Activated CD4-positive, alpha-beta T cell treated with anti-CD3 and anti-CD28 coated beads for 48 hours (primary cell): ENCODE results near the gene PLCH2.
A peak's percentile ranks its signal among the peaks of the same experiment; 100 is the strongest.
"Not testable (repeated sequence)": the region's sequence is repeated elsewhere in the genome, so short reads cannot be mapped to it uniquely, and the experiment has no call there.

ENCODE experiments used
- DNase-seq: peaks from one replicate; pipeline ENCODE4 v3.0.0-alpha.2; 2020

The PLCH2 gene

DNA sequence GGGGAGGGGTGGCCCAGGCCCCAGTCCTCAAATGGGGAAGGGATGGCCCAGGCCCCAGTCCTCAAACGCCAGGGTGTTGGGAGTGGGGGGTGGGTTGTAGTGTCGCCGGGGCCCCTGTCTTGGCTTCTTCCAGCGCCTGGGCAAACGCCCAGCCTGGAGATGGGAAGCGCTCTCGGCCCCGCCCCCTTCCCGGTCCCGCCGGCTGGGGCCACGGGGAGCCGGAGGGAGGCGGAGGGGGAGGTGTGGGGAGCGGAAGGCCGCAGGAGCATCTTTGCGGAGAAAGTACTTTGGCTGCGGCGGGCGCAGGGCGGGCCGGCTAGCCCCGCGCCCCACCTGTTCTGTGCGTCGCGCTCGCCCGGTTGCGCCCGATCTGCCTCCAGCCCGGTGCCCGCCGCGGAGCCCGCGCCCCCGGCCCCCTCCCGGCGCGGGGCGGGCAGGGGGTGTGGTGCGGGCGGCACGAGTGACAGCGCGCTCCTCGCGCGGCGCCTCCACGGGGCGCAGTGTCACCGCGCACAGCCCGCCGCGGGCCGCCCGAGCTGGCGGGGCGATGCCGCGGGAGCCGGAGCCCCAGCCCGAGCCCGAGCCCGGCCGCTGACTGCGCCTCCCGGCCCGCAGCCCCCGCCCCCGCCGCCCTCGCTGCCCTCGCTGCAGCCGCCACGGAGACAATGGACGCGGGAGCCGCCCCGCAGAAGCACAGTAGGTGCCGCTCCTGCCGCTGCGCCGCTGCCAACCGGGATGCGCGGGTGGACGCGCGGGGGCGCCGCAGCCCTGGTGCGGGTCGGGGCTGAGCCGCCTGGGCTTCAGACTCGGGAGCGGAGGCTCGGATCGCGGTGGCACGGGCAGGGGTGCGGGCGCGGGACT is 32.6 kb upstream of the PLCH2 start:
- DNase-seq = peak; percentile 28

DNA sequence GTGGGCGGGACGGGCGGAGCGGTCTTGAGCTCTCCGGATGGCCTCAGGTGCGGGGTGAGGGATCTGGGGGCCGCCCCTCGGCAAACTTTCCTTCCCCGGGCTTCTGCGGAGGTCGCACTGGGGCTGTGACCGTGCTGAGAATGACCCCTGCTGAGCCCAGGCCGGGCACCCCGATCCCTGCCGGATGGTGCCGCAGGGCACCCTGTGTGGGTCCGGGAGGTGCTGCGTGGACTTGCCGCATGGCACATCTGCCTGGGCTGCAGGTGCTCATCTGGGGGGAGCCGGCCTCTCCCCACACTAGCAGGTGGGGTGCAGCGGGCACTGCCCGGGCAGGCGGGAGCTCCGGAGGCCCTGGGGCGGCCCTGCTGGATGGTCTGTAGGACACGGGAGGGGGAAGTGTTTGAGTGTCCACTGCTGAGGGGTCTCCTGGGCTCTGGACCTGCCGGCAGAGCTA is 31.9 kb upstream of the PLCH2 start:
- DNase-seq = no peak

GRCh38 chr1:2445162-2445822 is 30.8 kb upstream of the PLCH2 start:
- DNase-seq = no peak

- DNase-seq = no peak
Measured at GRCh38 chr1:2445823-2446215, 30.3 kb upstream of the PLCH2 start.

DNA sequence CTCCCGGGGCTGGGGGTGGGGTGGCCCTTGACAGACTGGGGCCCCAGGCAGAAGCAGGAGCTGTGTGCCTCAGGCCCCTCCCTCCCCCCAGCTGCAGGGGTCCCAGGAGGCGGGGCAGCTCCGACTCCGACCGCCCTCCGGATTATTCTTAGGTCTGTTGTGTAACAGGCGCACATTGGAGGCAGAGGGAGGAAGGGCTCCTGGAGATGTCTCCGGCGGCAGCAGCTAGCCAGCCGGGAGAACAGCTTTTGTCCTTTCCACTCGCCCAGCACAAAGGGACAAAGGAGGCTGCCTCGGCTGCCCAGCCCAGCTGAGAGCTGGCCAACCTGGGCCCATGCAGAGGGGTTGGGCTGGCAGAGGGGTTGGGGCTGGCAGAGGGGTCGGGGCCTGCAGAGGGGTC is 29.7 kb upstream of the PLCH2 start:
- no peak for DNase-seq

- no peak for DNase-seq
Measured at GRCh38 chr1:2446861-2447260, 29.2 kb upstream of the PLCH2 start.

DNA sequence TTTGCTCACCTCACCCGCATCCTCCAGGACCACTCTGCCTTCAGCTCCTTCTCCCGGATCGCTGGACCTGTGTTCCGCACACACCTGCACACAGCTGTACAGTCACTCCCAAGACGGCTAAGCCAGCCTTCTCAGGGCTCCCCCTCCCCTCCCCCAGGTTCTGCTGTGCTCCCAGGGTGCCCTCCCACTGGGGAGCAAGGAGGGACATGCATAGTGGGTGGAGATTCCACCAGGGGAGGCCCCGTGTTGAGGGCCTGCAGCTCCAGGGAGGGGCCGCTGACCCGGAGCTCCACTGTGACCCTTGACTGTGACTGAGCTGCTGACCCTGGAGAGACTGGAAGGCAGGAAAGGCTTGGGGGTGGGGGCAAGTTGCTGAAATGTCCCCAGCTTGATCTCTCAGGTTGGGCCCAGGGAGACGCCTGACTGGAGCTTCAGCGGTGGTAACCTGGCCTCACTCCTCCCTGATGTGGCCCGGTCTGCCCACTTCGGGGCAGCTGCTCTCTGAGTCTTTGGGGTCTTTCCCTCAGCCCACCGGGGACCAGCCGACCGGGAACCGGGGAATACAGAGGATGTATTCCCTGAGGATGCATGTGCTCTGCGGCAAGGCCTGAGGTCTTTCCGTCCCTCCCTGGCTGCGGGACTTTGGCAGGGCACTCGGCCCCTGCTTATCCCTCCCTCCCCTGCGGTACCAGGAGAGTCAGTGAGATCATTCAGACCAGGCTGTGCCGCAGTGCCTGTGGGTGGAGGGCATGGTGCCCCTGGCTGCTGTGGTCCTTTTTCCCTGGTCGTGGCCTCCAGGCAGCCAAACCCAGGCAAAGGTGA is 28.6 kb upstream of the PLCH2 start:
- DNase-seq = no peak

- DNase-seq = no peak
Measured at GRCh38 chr1:2448098-2448445, 28.0 kb upstream of the PLCH2 start.

DNA sequence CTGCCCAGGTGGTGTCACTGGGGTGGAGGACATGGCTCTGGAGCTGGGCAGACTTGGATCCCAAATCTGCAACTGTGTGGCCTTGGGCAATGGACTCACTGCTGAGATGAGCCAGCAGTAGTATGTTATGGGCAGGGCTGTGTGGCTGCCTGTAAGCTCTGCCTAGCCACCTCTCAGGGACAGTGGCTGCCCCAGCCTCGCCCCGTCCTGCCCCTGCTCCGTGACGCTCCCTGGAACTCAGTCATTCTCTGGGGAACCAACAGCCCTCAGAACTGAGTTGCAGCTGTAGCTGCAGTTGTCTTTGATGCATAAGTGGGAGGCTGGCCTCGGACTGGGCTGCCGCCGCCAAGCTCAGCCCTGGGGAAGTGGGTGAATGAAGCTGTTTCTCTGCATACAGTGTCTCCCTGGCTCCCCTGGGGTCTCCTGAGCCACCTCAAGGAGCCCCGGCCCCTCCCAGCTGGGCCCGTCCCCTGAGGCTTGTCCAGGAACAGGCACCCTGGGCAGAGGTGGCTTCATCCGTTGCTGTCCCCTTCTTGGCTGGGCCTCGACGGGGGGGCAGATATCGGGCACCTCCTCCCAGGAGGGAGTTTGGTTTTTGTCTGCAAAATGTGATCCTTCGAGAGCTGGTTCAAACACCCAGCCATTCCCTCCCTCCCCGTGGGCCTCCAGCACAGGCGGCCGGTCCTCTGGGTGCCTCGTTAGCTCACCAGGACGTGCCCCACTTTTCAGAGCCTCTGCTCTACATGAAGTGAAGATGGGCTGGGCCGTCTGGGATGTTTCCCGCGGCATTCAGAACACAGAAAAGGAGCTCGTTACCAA is 26.2 kb upstream of the PLCH2 start:
- no peak for DNase-seq

- no peak for DNase-seq
Measured at GRCh38 chr1:2451741-2452140, 24.3 kb upstream of the PLCH2 start.

- DNase-seq = no peak
Measured at GRCh38 chr1:2452201-2452931, 23.7 kb upstream of the PLCH2 start.

DNA sequence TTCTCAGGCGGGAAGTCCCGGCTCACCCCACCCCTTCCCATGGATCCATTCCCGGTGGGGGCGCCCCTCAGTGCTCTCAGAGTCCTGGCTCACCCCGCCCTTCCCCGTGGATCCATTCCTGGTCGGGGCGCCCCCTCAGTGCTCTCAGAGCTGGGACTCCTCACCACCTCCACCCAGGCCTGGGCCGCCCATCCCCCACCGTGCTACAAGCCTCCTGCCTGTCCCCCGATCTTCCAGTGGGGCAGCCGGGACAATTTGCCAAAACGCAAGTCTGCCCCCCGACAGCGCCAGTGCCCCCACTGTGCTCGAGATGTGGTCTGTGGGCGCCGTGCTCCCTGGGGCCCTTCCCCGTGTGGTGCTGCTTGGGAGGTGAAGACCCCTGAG is 23.2 kb upstream of the PLCH2 start:
- no peak for DNase-seq

DNA sequence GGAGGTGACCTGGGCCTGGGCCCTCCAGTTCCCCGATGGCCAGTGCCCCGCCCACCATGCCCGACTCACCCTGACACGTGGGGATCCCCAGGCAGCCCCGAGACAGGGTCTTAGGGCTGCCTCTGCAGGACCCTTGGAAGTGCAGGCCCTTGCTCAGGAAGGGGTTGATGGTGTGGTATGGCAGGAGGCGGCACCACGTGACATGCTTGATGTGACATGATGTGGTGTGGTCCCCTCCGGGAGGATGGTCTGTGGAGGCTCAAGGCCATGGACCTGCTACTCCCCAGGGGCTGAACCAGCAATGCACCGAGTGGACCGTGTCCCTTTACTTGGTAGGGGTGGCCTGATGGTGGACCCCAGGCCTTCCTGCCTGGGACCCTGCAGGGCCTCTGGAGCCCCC is 21.9 kb upstream of the PLCH2 start:
- DNase-seq = no peak

- no peak for DNase-seq
Measured at GRCh38 chr1:2455757-2456156, 20.3 kb upstream of the PLCH2 start.

DNA sequence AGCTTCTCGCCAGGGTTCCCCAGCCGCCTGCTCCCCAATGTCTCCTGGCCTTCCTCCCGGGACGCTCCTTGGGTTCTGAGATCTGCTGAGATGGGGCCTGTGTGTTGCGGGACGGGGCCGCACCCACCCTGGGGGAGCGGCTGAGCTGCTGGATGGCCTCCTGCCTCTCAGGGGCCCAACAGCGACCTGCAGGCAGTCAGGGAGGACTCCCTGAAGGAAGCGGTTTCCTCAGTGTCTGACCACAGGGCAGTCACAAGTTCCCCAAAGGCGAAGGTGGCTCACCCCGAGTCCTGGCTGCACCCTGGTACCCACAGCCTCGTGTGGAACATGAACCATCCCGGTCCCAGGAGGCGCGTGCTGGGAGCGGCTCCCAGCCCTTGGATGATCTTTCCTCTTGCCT is 18.6 kb upstream of the PLCH2 start:
- DNase-seq = no peak

- no peak for DNase-seq
Measured at GRCh38 chr1:2458687-2459086, 17.4 kb upstream of the PLCH2 start.

DNA sequence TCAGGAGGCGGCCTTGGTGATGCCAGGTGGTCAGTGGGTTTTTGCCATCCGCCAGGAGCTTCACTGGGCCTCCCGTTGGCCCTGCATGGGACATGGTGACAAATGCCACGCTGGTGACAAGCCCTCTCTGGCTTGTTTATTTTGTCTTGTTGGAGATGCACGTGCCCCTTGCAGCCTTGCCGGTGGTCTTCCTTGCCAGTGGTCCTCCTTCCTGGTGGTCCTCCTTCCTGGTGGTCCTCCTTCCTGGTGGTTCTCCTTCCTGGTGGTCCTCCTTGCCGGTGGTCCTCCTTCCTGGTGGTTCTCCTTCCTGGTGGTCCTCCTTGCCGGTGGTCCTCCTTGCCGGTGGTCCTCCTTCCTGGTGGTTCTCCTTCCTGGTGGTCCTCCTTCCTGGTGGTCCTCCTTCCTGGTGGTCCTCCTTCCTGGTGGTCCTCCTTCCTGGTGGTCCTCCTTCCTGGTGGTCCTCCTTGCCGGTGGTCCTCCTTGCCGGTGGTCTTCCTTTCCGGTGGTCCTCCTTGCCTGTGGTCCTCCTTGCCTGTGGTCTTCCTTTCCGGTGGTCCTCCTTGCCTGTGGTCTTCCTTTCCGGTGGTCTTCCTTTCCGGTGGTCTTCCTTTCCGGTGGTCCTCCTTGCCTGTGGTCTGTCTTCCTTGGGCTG is 16.9 kb upstream of the PLCH2 start:
- DNase-seq = not testable (repeated sequence)

- no peak for DNase-seq
Measured at GRCh38 chr1:2459757-2460156, 16.3 kb upstream of the PLCH2 start.

- no peak for DNase-seq
Measured at GRCh38 chr1:2460203-2460602, 15.9 kb upstream of the PLCH2 start.

GRCh38 chr1:2460996-2461751 is 14.9 kb upstream of the PLCH2 start:
- no peak for DNase-seq

DNA sequence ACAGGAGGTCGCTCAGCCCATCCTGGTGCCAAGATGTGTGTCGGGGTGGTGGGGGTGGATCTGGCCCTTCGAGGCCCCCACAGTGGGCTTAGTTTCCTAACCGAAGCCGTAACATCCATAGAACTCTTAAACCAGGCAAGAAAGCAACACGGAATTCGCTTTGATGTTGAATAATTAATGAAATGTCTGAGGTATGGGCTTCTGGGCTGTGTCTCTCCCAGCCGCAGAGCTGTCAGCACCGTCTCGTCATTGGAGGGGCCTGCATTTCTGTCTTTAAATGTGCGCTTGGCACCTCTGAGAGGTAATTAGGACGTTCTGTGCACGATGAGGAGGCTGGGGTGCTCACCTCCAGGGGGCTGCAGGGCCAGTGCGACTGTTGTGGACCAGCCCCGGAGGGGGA is 13.3 kb upstream of the PLCH2 start:
- DNase-seq = no peak
